ENCODE results near the gene LARP7.
"Not testable (repeated sequence)": the region's sequence is repeated elsewhere in the genome, so short reads cannot be mapped to it uniquely, and the experiment has no call there.

The LARP7 gene

DNA sequence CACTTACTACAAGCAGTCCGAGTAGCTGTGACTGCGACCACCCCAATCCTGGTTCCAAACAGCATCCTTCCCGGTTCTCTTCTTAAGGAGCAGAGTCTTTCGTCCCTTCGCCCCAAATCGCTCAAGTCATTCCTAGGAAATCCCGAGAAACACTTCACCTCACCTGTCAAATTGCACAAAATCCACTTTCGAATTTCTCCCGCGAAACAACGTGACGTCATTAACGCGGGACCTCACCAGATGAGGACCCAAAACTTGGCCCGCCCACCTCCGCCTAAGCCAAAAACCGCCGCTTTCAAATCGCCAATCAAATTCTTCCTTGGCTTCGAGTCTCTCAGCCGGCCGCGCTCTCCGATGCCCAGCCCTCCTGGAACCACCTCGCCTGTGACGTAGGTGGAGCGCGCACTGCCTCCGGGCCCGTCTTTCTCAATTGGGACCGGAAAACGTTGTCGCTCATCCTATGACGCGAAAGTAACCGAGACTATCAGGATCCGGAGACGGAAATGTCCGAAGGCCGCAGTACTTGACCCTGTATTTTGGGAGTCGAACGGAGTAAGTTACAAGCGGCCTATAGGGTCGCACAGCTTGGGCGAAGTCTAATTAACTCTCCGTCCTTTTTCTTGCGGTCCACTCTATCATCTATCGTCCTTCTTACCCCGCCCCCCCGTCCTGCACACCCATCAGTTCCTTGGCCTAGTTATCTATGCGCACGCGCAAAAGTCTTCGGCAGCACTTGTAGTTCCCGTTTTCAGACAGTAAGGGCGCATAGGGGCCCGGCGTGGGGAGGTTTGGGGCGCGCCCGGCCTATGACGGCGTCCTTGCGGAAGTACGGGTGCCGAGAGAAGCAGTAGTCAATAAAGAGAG, at the start of gene LARP7, which contains the start of gene ZGRF1:
Gene LARP7 (plus strand): TSS at position 456 of the 864 bp plus-strand sequence. CDS start 7,527 bp downstream, outside the sequence.
Gene ZGRF1 (minus strand): TSS at position 222 of the 864 bp plus-strand sequence. CDS start 3,733 bp downstream, outside the sequence.
- peak; percentile 89 to 100 (median 98) for DNase-seq

DNA sequence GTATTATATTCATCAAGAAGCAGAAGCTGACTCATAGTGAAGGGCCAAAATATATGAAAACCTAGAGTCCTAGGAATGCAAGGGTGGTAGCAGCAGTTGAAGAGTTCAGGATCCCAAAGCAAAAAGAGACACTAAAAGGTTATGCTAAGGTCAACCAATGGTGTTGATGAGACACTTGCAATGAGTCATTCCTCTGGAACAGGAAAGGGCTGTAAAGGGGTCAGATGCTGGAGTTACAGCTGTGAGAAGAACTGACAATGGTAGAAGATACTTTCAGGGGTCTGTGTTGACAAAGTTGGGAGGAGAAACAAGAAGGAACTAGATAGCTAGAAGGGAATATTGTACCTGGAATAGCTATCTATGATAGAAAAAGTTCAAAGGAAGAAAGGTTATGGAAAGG, 47.7 kb upstream of the LARP7 start:
- no peak for DNase-seq

DNA sequence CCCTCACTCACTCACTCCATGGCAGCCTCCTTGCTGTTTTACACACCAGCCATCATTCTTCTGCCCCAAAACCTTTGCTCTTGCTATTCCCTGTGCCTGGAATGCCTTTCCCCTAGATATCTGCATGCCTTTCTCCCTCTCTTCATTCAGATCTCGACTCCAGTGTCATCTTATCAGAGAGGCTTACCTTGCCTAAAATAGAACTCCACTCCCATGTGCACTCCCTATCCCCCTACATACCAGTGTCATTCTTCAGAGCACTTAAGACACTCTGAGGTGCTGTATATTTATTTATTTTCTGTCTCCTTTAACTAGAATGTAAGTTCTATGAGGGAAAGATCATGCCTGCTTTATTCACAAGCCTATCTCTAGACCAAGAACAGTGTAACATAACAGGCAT, 45.4 kb upstream of the LARP7 start:
- no peak for DNase-seq

DNA sequence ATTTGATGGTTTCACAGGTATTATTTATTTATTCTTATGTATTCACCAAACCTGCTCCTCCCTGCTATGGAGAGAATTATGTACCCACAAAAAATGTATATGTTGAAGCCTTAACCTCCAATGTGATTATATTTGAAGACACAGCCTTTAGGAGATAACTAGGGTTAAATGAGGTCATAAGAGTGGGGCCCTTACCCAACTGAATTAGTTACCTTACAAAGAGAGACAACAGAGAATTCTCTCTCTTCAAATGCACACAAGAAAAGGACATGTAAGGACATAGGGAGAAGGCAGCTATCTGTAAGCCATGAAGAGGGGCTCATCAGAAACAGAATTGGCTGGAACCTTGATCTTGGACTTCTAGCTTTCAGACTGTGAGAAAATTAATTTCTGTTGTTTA, 44.2 kb upstream of the LARP7 start:
- no peak for DNase-seq

DNA sequence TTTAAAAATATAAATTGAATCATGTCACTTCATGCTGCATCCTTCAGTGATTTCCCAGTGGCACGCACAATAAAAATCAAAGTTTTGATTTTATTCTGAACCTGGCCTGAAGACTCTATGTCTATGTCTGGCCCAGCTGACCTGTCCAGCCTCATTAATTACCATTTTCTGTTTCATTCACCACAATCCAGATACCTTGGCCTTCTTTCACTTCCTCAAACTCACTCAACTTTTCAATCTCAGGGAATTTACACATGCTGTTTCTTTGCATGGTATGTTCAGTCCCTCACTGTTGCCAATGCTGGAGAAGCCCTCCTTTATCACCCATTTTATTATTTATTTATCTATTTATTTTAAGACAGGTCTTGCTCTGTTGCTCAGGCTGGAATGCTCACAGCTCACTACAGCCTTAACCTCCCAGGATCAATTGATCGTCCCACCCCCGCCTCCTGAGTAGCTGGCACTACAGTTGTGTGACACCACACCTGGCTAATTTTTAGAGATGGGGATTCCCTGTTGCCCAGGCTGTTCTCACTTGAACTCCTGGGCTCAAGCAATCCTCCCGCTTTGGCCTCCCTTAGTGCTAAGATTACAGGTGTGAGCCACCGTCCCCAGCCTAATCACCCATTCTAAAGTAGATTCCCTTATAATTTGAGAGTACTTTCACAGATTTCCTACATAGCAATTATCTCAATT, 43.4 kb upstream of the LARP7 start:
- no peak for DNase-seq

DNA sequence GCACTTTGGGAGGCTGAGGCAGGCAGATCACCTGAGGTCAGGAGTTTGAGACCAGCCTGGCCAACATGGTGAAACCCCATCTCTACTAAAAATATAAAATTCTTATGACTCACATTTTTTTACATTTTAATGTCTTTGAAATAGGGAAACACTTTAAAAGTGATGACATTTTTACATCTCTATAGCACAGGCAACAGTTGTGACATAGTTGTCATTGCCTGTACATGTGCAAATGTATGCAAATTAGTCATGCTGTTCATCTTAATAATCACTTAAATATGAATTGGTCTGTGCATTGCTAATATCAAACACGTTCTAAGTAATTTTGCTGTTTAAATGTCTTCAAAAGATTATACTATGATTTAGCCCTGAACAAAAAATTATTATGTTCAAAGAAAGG, 42.0 kb upstream of the LARP7 start:
- no peak for DNase-seq

DNA sequence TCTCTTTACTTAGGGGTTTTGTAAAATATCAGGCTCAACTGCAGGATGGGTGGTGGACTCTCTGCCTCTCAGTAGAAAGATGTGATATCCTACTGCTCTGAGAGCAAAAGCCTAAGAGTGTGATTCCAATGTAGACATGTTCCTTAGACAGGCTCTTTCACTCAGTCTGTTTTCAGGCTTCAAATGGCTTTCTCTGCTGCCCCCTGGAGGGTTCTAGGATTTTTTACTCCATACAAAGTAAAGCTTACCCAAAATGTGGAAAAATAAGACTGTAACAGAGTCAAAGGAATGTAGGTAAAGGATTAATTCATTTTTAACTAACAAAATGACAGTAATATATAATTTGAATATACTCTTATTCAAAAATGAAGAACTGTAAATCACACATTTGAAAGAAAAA, 32.4 kb upstream of the LARP7 start:
- DNase-seq = peak in 38 of 58 donors; percentile 0 to 63 (median 14)

DNA sequence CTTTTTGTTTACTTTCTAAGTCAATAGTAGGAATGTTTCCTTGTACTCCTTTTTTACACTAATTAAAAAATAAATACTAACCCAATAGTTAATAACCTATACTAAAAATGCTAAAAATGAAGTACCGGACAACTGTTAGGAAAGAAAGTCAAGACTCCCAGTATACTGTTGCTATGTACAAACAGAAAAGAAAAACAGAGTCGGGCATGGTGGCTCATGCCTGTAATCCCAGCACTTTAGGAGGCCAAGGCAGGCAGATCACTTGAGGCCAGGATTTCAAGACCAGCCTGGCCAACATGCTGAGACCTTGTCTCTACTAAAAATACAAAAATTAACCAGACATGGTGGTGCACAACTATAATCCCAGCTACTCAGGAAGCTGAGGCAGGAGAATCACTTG, 24.1 kb upstream of the LARP7 start:
- DNase-seq = not testable (repeated sequence)

DNA sequence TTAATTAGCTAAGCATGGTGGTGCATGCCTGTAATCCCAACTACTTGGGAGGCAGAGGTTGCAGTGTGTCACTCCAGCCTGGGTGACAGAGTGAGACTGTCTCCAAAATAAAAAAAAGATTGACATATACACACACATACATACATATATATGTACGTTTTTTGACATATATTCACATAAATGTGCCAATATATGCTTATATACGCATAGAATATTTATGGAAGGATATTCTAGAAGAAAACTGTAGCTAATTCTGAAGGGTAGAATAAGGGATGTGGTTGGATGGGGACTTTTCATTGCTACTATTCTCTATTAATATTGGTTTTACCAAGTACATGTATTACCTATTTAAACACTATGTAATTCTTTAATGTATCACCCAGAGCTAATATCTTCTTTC, 20.0 kb upstream of the LARP7 start:
- no peak for DNase-seq

DNA sequence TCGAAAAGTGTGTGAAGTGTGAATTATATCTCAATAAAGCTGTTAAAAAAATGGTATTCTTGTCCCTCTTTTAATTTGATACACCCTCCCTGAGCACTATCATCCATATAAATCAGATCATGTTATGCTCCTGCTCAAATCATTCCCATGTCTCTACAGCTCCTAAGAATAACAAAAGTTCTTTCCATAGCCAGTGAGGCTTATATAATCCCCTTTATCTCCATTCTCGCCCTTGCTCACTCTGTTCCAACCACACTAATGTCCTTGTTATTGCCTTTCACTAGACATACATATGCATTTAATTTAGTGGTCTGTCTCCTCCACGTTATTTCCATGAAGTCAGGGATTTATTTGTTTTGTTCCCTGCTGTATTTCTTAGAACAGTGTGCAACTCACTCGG, 10.7 kb upstream of the LARP7 start:
- DNase-seq = no peak

DNA sequence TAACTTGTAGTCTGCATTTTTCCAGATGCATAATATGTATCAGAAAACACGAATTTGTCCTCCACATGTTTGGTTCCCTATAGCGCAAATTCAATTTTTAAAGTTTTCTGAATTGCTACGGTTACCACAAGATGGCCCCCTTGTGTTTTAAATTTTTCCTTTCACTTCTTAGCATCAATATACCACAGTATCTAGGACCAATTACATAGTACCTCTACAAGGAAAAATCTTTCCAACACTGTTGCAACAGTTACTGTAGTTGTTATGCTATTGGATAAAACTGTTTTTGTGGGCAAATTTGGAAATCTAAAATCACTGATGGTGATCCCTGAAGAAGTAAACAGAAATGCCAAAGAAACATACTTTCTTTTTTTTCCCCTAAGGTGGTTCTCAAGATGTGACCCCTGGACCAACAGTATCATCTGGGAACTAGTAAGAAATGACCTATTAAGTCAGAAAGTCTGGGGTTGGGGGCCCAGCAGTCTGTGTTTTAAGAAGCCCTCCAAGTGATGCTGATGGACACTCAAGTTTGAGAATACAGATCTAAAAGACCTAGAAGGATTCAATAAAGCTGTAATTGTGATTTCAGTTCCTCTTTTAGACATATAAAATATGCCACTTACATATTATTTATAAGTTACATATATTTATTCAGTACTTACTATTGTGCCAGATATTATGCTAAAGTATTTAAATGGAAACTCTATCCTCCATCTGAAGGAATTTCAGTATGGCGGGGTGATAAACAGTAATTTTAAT, 3.3 kb upstream of the LARP7 start:
- peak in 3 of 58 donors; percentile 1 to 14 (median 8) for DNase-seq

DNA sequence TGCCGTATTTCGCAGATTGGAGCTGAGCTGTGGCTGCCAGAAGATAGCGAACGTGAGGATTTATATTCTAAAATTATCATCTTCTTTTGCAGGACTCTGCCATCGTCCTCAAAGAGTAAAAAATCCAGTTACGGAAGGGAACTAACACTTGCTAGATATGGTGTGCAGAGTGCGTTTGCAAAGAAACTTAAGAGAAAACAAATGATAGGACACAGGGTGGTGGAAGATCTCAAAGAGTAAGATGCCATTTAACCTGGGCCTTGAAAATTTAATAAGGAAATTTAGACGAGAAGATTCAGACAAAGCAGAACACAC, 566 bp downstream of the LARP7 start:
- DNase-seq = no peak

DNA sequence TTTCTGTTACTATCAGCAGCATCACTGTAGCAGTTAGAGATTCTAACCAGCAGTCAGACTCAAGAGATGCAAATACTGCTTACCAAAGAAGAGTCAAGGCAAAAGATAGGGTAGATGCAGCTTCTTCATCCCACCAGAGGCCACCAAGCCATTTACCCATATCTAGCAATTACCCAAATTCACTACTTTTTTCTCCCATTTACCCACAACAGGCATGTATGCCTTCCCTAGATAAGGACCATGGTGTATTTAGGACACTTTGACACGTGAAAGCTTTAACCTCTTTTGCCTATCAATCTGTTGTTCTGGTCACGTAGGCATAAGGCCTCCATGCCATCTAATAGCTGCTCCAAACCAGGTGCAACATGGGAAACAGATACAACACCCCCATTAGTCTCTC, 5.6 kb downstream of the LARP7 start:
- DNase-seq = no peak

DNA sequence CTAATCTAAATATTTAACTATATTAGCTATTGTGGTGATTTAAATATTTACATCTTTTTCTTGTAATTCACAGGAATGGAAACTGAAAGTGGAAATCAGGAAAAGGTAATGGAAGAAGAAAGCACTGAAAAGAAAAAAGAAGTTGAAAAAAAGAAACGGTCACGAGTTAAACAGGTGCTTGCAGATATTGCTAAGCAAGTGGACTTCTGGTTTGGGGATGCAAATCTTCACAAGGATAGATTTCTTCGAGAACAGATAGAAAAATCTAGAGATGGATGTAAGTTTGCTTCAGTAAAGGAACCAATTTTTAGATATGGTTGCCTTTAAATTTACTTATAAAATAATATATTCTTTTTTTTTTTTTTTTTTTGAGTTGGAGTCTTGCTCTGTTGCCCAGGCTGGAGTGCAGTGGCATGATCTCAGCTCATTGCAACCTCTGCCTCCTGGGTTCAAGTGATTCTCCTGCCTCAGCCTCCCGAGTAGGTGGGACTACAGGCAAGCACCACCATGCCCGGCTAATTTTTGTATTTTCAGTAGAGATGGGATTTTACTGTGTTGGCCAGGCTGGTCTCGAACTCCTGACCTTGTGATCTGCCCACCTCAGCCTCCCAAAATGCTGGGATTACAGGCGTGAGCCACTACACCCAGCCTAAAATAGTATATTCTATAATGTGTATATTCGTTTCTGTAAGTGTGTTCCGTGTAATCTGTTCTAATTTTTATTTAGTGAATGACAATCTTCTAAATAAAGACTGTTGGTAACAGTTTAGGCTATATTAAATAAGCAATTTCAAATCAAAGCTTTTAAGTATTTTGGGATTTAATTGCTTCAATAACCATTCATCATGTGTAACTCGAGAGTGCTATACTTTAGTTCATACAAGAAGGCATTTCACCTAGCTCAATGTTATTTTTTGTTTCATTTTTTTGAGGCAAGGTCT, 7.9 kb downstream of the LARP7 start:
- not testable (repeated sequence) for DNase-seq

DNA sequence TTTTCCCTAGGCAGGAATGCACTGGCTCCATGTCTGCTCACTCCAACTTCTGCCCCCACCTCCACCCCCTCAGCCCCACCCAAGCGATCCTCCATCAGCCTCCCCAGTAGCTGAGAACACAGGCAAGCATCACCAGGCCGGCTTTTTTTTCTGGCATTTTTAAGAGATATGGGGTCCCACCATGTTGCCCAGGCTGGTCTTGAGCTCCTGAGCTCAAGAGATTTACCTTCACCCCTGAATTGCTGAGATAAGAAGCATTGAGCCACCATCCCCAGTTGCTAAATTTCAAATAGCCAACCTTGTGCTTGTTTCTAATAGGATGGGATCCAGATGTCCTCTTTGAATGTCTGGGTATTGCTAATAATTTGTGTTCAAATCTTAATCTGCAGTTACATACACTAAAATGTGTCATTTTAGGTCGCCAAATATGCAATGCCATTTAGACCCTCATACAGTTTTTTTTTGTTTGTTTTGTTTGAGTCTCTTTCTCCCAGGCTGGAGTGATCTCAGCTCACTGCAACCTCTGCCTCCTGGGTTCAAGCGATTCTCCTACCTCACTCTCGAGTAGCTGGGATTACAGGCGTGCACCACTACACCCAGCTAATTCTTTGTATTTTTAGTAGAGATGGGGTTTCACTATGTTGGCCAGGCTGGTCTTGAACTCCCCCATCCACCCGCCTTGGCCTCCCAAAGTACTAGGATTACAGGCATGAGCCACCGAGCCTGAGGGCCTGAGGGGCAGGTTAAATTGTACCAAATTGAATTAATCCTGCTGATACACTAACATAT, 8.8 kb downstream of the LARP7 start:
- no peak for DNase-seq

DNA sequence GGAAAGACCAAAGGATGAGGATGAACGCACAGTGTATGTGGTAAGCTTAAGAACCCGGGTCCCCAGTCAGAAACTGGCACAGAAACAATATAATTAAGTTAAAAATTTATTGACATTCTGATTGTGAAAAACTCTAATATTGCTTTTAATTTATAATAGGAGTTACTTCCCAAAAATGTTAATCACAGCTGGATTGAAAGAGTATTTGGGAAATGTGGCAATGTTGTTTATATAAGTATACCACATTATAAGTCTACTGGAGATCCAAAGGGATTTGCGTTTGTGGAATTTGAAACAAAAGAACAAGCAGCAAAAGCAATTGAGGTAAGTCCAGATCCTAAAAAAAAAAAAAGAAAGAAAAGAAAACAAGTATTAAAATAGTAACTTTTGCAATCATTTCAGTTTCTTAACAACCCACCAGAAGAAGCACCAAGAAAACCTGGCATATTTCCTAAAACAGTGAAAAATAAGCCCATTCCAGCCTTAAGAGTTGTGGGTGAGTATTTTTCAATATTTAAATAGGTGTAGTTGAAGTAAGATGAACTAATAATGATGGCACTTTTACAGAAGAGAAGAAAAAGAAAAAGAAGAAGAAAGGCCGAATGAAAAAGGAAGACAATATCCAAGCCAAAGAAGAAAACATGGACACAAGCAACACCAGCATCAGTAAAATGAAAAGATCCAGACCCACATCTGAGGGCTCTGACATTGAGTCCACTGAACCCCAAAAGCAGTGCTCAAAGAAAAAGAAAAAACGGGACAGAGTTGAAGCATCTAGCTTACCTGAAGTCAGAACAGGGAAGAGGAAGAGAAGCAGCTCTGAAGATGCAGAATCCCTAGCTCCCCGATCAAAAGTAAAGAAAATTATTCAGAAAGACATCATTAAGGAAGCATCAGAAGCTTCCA, 9.9 kb downstream of the LARP7 start:
- DNase-seq = no peak

DNA sequence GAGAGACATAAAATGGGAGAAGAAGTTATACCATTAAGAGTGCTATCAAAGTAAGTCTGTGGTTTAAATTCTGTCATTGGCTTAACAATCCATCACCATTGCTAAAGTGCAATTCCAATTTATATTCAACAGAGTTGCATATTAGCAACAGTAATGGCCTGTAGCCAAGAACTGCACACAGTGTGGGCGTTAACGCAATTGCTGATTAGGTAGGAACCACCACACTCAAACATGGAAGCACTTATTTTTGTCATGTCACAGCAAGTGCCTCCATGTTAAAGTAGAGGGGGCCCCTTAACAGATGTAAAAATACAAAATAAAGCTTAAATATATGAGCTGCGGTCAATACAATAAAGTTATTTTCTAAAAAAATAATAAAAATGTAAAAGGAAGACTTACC, 10.8 kb downstream of the LARP7 start:
- DNase-seq = no peak

DNA sequence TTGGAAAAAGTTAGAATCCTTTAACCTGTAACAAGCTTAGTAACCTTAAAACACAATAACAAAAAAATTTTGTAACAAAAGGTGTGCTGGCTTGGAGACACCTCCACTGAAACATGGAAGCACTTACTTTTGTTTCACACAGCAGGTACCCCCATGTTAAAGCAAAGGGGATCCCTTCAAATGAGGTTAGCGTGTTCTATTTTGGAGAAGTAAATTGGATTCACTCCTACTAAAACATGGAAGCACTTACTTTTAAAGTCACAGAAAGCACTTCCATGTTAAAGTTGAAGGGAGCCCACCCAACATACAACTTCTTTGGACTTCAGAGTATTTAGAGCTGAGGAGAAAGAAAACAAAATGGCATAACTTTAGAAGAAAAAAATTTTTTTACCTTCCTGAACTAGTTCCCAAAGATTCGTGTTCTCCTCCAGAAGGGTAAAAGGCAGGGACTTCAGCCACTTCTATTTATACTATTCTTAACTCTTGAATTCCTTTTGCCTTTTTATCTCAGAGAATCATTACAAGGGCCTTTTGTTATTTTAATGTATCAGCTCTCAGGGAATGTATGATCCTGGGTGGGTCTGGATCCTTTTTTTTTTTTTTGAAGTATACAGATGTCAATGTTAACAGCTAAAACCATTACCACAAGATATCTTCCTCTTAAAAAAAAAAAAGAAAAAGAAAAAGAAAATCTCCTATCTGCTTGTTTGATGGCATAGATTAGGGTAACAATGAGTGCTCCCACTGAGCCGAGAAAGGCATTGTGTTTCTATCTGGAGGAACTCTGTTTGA, 11.5 kb downstream of the LARP7 start:
- no peak for DNase-seq

Data from anterior cingulate cortex (tissue), 58 donors.